H9 (cell line): ENCODE measurements around the gene DPP6. TPM values are rescaled to one million over a fixed set of nuclear protein-coding genes. Genes with fewer than 3 reads are reported as not detected.

Experiments
- DNase-seq: peaks from one replicate; pipeline ENCODE4 v3.0.0-alpha.2; 2017
- H2AFZ ChIP-seq: one replicate; pipeline ENCODE4 v1.6.1; 2013; ENCODE audit warnings: mild to moderate bottlenecking, low read length, control low read depth, moderate library complexity
- H2AK5ac ChIP-seq: 2 replicates; pipeline ENCODE4 v1.6.1; 2013; ENCODE audit warnings: low read length, control low read depth, mixed read lengths; ENCODE audit not compliant: insufficient read length
- H2BK120ac ChIP-seq: one replicate; pipeline ENCODE4 v1.6.1; 2013; ENCODE audit warnings: low read depth, mild to moderate bottlenecking, low read length, control low read depth, inconsistent platforms; ENCODE audit not compliant: poor library complexity, severe bottlenecking
- H2BK12ac ChIP-seq: 2 replicates; pipeline ENCODE4 v1.6.1; 2013; ENCODE audit warnings: low read length, control low read depth, mixed read lengths, low read depth; ENCODE audit not compliant: insufficient read length
- H2BK15ac ChIP-seq: 2 replicates; pipeline ENCODE4 v1.6.1; 2013; ENCODE audit warnings: low read depth, low read length, control low read depth
- H2BK20ac ChIP-seq: one replicate; pipeline ENCODE4 v1.6.1; 2013; ENCODE audit warnings: low read depth, mild to moderate bottlenecking, low read length, control low read depth, inconsistent platforms; ENCODE audit not compliant: poor library complexity, severe bottlenecking
- H2BK5ac ChIP-seq: 2 replicates; pipeline ENCODE4 v1.6.1; 2013; ENCODE audit warnings: low read length, control low read depth, mixed read lengths; ENCODE audit not compliant: insufficient read length
- H3K14ac ChIP-seq: 2 replicates; pipeline ENCODE4 v1.6.1; 2013; ENCODE audit warnings: low read length, control low read depth; ENCODE audit not compliant: insufficient read depth
- H3K18ac ChIP-seq: 2 replicates; pipeline ENCODE4 v1.6.1; 2013; ENCODE audit warnings: low read depth, mild to moderate bottlenecking, mixed read lengths, low read length, control low read depth; ENCODE audit not compliant: insufficient read length
- H3K23ac ChIP-seq: 2 replicates; pipeline ENCODE4 v1.6.1; 2013; ENCODE audit warnings: low read length, control low read depth, mixed read lengths, low read depth; ENCODE audit not compliant: insufficient read length
- H3K23me2 ChIP-seq: 2 replicates; pipeline ENCODE4 v1.6.1; 2013; ENCODE audit warnings: low read depth, mild to moderate bottlenecking, mixed read lengths, low read length, control low read depth; ENCODE audit not compliant: insufficient read length, poor library complexity, severe bottlenecking
- H3K27ac ChIP-seq: 2 replicates; pipeline ENCODE4 v1.5.1; 2013; ENCODE audit warnings: low read length, control low read depth, mixed read lengths, low read depth; ENCODE audit not compliant: insufficient read length
- H3K27me3 ChIP-seq: 2 replicates; pipeline ENCODE4 v1.6.1; 2013; ENCODE audit warnings: low read length, control low read depth, inconsistent platforms; ENCODE audit not compliant: insufficient read depth
- H3K4ac ChIP-seq: 2 replicates; pipeline ENCODE4 v1.6.1; 2013; ENCODE audit warnings: low read depth, mild to moderate bottlenecking, control low read depth, inconsistent platforms, low read length, moderate library complexity
- H3K4me1 ChIP-seq: 2 replicates; pipeline ENCODE4 v1.6.1; 2013; ENCODE audit warnings: low read length, control low read depth, inconsistent platforms; ENCODE audit not compliant: insufficient read depth
- H3K4me2 ChIP-seq: 2 replicates; pipeline ENCODE4 v1.6.1; 2013; ENCODE audit warnings: low read length, control low read depth, mixed read lengths; ENCODE audit not compliant: insufficient read length, insufficient read depth
- H3K56ac ChIP-seq: 2 replicates; pipeline ENCODE4 v1.6.1; 2013; ENCODE audit warnings: low read depth, mild to moderate bottlenecking, mixed read lengths, low read length, control low read depth; ENCODE audit not compliant: insufficient read length
- H3K79me1 ChIP-seq: 2 replicates; pipeline ENCODE4 v1.6.1; 2013; ENCODE audit warnings: low read depth, mild to moderate bottlenecking, moderate library complexity, low read length, control low read depth, inconsistent platforms; ENCODE audit not compliant: insufficient read depth, poor library complexity, severe bottlenecking
- H3K79me2 ChIP-seq: 2 replicates; pipeline ENCODE4 v1.6.1; 2013; ENCODE audit warnings: low read length, control low read depth, inconsistent platforms; ENCODE audit not compliant: insufficient read depth
- H3K9ac ChIP-seq: 2 replicates; pipeline ENCODE4 v1.6.1; 2013; ENCODE audit warnings: low read length, control low read depth, mixed read lengths; ENCODE audit not compliant: insufficient read length; ENCODE audit errors: extremely low read depth
- H3K9me3 ChIP-seq: one replicate; pipeline ENCODE4 v1.6.1; 2013; ENCODE audit warnings: low read depth, low read length, inconsistent platforms; ENCODE audit not compliant: control insufficient read depth
- H3T11ph ChIP-seq: one replicate; pipeline ENCODE4 v1.6.1; 2013; ENCODE audit warnings: mild to moderate bottlenecking, low read length, control low read depth, inconsistent platforms
- H4K20me1 ChIP-seq: one replicate; pipeline ENCODE4 v1.6.1; 2013; ENCODE audit not compliant: control insufficient read depth, insufficient read length, insufficient read depth
- H4K5ac ChIP-seq: 2 replicates; pipeline ENCODE4 v1.6.1; 2013; ENCODE audit warnings: low read depth, mild to moderate bottlenecking, mixed read lengths, low read length, control low read depth; ENCODE audit not compliant: insufficient read length
- H4K8ac ChIP-seq: replicated peaks from 2 replicates; pipeline ENCODE4 v1.6.1; 2013; ENCODE audit warnings: low read length, control low read depth, mixed read lengths, low read depth; ENCODE audit not compliant: insufficient read length
- H4K91ac ChIP-seq: 2 replicates; pipeline ENCODE4 v1.6.1; 2013; ENCODE audit warnings: low read depth, mild to moderate bottlenecking, moderate library complexity, mixed read lengths, low read length, control low read depth; ENCODE audit not compliant: insufficient read length
- H3K27ac Mint-ChIP-seq, 3 experiments: 2 replicates in 2 of 3; 3 replicates in 1 of 3; pipeline ENCODE4 v1.8.0; 2020 to 2021; ENCODE audit warnings: mixed read lengths in 3 of 3, mild to moderate bottlenecking in 1 of 3, moderate library complexity in 1 of 3
- H3K27me3 Mint-ChIP-seq: 2 replicates; pipeline ENCODE4 v1.8.0; 2021; ENCODE audit warnings: low read depth, mild to moderate bottlenecking, moderate library complexity, mixed read lengths
- H3K36me3 Mint-ChIP-seq, 3 experiments: 2 replicates in 2 of 3; 3 replicates in 1 of 3; pipeline ENCODE4 v1.8.0; 2020 to 2021; ENCODE audit warnings: low read depth in 3 of 3, mixed read lengths in 3 of 3; ENCODE audit not compliant: insufficient read depth in 1 of 3
- H3K4me1 Mint-ChIP-seq, 2 experiments: 2 replicates each; pipeline ENCODE4 v1.8.0; 2020; ENCODE audit warnings: mixed read lengths in 2 of 2
- H3K4me3 Mint-ChIP-seq, 2 experiments: 2 replicates in 1 of 2; 3 replicates in 1 of 2; pipeline ENCODE4 v1.8.0; 2020 to 2021; ENCODE audit warnings: mild to moderate bottlenecking in 2 of 2, mixed read lengths in 2 of 2, moderate library complexity in 1 of 2
- H3K9me3 Mint-ChIP-seq, 2 experiments: 2 replicates in 1 of 2; 3 replicates in 1 of 2; pipeline ENCODE4 v1.8.0; 2020; ENCODE audit warnings: mild to moderate bottlenecking in 2 of 2, mixed read lengths in 2 of 2, moderate library complexity in 1 of 2
- CTCF ChIP-seq: fragments of 200-600 bp; sonication (generic); conservative IDR thresholded peaks from 3 replicates; pipeline ENCODE4 v1.8.0; 2021; ENCODE audit warnings: antibody characterized with exemption, mild to moderate bottlenecking
- WGBS: extraction: QIAGEN DNeasy Blood & Tissue Kit; methylation state at CpG from one replicate; pipeline ENCODE4 v1.1.7; 2013; ENCODE audit warnings: missing lambda C conversion rate, low lambda C conversion rate, mixed read lengths; ENCODE audit not compliant: insufficient read length; ENCODE audit errors: extremely low coverage; 5-methylcytosine and 5-hydroxymethylcytosine counted together
- total RNA-seq: library from RNA; stranded (reverse); gene quantifications from 2 replicates; pipeline ENCODE4 v1.2.1, GENCODE V29; 2021

The DPP6 gene
- total RNA-seq, 1 experiment from 2014 or later = 4.5 TPM

- Histone ChIP-seq H4K5ac (no peak overlapping the region), H3K23me2 (no peaks in the 10 kb centered on the region), H2BK120ac (no peak overlapping the region), H3K79me1 (no peaks in the 10 kb centered on the region), H3K14ac (no peak overlapping the region), H2BK5ac (no peak overlapping the region), H3K27ac (no peak overlapping the region), H3K9me3 (no peaks in the 10 kb centered on the region), H4K8ac (no peak overlapping the region), H2BK20ac (no peak overlapping the region), H3T11ph (no peak overlapping the region), H2BK15ac (no peak overlapping the region), H2AK5ac (no peak overlapping the region), H3K18ac (no peak overlapping the region), H3K56ac (no peak overlapping the region), H3K79me2 (no peaks in the 10 kb centered on the region), H4K91ac (no peak overlapping the region), H3K9ac (no peak overlapping the region), H4K20me1 (no peaks in the 10 kb centered on the region), H3K4me2 (no peak overlapping the region), H3K4ac (no peak overlapping the region), H3K4me1 (no peaks in the 10 kb centered on the region), H2BK12ac (no peak overlapping the region), H3K27me3 (no peaks in the 10 kb centered on the region), H2AFZ (no peak overlapping the region), H3K23ac (no peak overlapping the region)
- H3K27me3 Mint-ChIP-seq = no peaks in the 10 kb centered on the region
- peaks cover 12% of the 10 kb centered on the region in 2 experiments for H3K4me1 Mint-ChIP-seq
- DNase-seq = no peak
- H3K27ac Mint-ChIP-seq = no peak overlapping the region
- WGBS = no CpG with 5 or more reads among the region's 9 CpGs
- H3K9me3 Mint-ChIP-seq = no peaks in the 10 kb centered on the region
- no peak for TF ChIP-seq CTCF
- H3K4me3 Mint-ChIP-seq = no peak overlapping the region
- no peaks in the 10 kb centered on the region for H3K36me3 Mint-ChIP-seq
Measured at GRCh38 chr7:154440058-154440457, 387.9 kb downstream of the DPP6 start.
